HS-27A (cell line): Measurements from ENCODE around the gene MGAT3.

ENCODE experiments used
- DNase-seq: peaks from one replicate; pipeline ENCODE4 v3.0.0-alpha.2; 2012; ENCODE audit warnings: low read depth, missing footprints

Gene MGAT3

DNA sequence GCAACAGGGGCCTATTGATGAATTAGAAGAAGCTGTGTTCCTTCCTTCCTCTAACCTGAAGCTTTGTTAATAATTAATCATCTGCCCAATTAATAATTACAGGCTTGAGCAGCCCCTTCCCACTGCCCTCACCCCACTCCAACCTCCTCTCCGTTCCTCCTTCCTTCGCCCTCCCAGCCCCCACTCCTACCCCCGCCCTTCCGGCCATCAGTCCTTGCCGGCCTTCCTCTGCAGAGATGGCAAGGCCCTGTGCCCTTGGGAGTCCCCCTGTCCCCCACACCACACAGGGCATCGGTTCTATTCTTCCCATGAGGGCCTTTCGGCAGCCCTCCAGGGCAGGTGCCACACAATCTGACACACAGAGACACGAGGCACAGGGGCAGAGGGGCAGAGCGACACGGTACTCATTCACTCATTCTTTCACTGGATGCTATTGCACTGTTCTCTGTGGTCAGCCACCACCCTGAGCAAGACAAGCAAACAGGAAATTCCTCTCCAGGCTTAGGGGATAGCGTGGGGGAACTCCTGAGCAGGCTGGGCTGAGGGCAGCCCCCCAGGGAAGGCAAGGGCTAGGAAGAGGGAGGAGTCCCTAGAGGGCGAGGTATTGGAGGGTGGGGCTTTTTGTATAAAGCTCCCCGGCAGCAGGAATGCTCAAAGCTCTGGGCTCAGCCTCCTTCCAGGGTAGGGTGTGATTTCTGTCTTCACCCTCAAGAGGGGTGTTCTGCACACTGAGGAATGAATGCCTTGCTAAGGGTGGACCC lies 14.7 kb downstream of the MGAT3 start:
- no peak for DNase-seq

DNA sequence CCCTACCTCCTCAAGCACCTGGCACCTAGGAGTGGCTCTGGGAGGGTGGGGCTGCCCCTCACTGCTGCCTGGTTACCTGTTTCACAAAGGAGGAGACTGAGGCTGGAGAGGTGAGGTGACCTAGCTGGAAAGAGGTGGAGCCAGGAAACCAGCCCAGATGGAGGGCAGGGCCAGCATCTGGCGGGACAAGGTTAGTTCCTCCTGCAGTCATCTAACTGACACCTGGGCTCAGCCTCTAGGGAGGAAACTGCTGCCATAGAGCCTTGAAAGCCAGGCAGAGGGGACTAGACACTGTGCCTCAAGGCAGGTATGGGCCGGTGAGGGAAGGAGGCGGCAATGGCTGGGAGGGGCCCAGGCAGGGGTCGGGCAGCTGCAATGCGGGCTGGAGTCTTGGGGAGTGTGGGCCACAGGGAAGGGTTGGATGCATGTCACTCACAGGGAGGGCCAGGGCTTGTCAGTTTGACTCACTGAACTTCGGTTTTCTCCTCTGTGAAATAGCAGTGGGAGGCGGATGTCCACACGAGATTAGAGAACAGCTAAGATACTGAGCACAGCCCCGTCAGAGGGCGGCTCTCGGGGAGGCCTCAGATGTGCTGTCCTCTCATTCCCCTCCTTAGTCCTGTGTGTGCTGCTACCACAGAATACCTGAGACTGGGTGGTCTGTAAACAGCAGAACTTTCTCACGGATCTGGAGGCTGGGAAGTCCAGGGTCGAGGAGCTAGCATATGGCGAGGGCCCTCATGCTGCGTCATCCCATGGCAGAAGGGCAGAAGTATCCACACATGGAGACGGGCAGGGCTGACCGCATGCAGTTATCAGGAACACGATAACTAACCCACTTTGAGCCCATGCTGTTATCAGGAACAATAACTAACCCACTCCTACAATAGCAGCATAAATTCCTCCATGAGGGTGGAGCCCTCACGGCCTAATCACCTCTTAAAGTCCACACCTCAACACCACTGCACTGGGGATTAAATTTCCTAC lies 16.1 kb downstream of the MGAT3 start:
- no peak for DNase-seq

DNA sequence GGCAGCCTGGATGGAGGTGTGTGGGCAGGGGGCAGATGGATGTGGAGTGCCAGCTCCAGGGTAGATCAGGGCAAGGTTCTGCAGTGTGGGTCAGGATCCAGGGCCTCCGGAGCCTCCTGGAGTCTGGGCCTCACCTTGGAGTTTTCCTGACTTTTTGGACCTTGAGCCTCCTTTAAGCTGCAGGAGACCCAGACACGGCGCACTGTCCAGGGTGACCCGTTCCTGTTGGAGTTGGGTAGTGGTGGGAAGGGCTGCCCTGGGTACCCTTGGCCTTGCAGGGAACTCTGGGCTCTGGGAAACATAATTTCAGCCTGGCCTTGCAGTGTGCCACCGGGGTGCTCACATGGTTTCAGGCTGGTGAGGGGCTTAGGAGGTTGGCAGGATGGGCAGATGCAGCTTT lies 17.0 kb downstream of the MGAT3 start:
- DNase-seq, result no peak

- DNase-seq, result no peak
These were observed 17.7 kb downstream of the MGAT3 start for GRCh38 chr22:39474351-39475111.

DNA sequence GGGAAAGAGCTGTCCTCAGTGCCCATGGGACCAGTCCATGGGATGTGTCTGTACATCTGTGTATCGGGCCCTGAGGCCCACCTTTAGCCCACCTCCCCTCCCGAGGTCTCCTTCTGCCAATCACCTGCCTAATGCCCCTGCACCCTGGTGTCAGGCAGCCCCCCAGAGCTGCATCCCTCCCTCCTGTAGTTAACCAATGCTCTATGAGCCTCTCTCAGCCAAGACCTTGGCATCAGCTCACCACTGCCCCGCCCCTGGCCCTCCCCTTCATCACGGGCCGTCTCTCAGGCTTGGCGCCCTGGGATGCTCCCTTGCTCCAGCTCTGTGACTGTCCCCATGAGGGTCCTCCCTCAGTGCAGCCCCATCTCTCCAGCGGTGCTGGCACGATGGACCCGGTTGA lies 18.5 kb downstream of the MGAT3 start:
- DNase-seq, result no peak

DNA sequence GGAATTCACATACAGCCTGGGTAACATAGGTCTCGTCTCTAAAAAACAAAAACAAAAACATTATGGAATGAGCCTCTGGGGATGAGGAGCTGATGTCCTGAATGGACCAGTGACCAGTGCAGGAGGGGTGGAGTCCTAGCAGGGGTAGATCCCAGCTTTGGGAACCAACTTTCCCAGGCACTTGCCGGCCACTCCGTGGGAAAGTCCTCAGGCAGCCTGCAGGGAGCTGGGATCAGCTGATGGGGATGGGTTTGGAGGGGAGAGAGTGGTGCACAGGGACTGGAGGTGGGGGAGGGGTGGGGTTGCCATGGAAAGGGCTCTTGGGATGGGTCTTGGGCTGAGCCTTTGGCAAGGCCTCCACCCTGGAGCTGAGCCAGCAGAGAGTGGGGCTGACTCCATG lies 19.1 kb downstream of the MGAT3 start:
- DNase-seq, result no peak

- no peak for DNase-seq
These were observed 19.9 kb downstream of the MGAT3 start for GRCh38 chr22:39476664-39477063.

DNA sequence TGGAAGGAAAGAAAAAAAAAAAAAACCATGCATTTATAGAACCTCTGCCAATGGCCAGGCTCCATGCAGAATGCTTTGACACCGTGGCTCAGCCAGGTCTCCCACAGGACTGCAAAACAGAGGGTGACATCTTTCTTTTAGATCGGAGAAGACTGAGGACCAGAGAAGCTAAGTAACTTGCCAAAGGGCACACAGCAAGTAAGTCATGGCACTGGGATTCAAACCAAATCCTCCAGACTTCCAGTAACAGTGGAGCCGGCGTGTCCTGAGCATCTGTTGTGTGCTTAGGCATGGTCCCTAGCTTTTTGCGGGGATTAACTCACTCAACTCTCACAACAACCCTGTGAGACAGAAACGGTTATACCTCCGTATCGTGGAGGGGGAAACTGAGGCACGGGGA lies 20.7 kb downstream of the MGAT3 start:
- DNase-seq, result no peak

- DNase-seq, result no peak
These were observed 21.6 kb downstream of the MGAT3 start for GRCh38 chr22:39478441-39478850.

GRCh38 chr22:39479254-39479653 lies 22.4 kb downstream of the MGAT3 start:
- no peak for DNase-seq

GRCh38 chr22:39480557-39480956 lies 23.7 kb downstream of the MGAT3 start:
- no peak for DNase-seq

GRCh38 chr22:39481054-39481453 lies 24.2 kb downstream of the MGAT3 start:
- no peak for DNase-seq

DNA sequence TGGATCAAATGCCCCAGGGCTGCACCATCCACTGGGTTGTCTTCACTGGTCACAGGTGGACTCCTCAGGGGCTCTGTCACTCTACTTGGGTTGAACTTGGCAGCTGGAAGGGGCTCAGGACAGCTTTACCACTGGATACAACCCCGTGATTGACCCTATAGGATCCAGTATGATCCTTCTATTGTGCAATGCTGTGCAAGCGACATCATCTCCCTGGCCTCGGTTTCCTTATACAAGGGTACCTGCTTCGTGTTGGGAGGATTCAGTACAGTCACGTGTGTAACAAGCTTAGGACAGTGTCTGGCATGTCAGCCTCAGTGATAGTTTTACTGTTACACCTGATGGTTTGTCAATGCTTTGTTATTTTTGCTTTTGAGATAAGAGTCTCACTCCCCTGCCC lies 24.8 kb downstream of the MGAT3 start:
- DNase-seq, result no peak

DNA sequence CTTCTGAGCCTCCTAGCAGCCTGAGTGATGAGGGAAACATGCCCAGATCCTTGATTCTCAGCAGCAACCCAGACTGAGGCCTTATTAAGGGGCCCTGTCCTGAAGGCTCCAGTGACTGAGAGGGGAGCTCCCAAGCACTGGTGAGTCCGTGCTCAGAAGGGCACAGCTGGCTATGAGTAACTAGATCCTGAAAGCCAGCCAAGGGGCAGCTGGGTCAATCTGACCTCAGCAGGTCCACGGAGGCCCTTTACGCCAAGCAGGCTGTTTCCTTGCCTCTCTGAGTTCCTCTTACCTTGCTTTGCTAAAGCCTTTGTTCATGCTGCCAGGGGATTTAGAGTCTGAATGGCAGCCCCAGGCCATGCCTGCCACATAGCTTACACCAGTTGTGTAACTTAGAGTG lies 26.0 kb downstream of the MGAT3 start:
- no peak for DNase-seq

- no peak for DNase-seq
These were observed 30.4 kb downstream of the MGAT3 start for GRCh38 chr22:39486951-39487825.

DNA sequence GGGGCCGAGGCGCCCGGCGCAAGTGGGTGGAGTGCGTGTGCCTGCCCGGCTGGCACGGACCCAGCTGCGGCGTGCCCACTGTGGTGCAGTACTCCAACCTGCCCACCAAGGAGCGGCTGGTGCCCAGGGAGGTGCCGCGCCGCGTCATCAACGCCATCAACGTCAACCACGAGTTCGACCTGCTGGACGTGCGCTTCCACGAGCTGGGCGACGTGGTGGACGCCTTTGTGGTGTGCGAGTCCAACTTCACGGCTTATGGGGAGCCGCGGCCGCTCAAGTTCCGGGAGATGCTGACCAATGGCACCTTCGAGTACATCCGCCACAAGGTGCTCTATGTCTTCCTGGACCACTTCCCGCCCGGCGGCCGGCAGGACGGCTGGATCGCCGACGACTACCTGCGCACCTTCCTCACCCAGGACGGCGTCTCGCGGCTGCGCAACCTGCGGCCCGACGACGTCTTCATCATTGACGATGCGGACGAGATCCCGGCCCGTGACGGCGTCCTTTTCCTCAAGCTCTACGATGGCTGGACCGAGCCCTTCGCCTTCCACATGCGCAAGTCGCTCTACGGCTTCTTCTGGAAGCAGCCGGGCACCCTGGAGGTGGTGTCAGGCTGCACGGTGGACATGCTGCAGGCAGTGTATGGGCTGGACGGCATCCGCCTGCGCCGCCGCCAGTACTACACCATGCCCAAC lies 31.2 kb downstream of the MGAT3 start:
- DNase-seq, result no peak

- no peak for DNase-seq
These were observed 31.8 kb downstream of the MGAT3 start for GRCh38 chr22:39488563-39489083.

DNA sequence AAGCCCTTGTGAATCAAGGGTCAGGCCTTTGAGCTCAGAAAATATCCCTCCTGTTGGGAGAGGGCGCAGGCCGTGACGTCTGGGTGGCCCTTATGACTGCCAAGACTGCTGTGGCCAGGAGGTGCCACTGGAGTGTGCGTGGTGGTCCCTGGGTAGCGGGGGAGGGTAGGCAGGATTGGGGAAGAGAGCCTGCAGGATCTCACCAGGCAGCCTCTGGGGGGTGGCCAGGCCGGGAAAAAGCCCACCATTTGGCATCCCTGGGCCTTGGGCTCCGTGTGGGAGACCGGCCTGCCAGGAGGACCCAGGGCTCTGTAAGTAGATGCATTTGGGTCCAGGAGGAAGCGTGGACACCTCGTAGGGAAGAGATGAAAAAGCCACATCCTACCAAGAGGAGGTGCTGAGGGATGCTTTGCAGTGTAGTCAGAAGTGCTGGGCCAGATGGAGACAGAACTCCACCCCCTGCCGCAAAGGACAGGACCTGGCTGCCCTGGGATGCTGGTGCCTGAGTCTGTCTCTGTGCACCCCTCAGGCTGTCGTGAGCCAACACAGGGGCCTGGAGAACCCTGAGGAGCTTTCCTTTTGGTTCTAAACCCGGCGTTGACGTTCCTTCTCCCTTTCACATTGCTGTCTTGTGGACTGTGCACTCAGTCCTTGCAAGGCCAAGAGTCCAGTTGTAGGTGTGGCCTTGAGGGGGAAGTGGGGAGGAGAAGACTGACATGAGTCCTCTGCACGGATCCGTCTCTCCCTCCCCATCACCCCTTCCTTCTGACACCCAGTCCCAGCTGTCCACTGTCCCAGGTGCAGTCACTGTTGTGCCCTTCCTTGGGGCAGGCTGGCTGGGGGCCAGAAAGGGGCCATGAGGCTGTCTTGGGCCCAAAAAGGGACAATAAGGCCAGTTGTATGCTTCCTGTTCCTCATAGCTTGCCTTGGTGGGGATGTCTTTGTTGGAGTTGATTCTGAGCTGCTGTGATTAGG lies 32.6 kb downstream of the MGAT3 start:
- DNase-seq, result no peak

- no peak for DNase-seq
These were observed 33.5 kb downstream of the MGAT3 start for GRCh38 chr22:39490135-39490798.
